Parathyroid adenoma (tissue), 2 donors: ENCODE measurements around the gene P2RX1.

Experiments
- H2AFZ ChIP-seq: fragments of 300-600 bp; sonication (generic); one replicate; pipeline ENCODE4 v1.7.0; 2017; ENCODE audit warnings: antibody characterized with exemption, mild to moderate bottlenecking
- H3K27ac ChIP-seq: fragments of 300-600 bp; sonication (generic); one replicate; pipeline ENCODE4 v1.7.0; 2017
- H3K27me3 ChIP-seq: fragments of 300-600 bp; sonication (generic); one replicate; pipeline ENCODE4 v1.7.0; 2017; ENCODE audit warnings: low read length; ENCODE audit not compliant: control insufficient read depth, insufficient read depth
- H3K36me3 ChIP-seq: fragments of 300-600 bp; sonication (generic); one replicate; pipeline ENCODE4 v1.7.0; 2017; ENCODE audit warnings: low read length; ENCODE audit not compliant: control insufficient read depth, insufficient read depth
- H3K4me1 ChIP-seq: fragments of 300-600 bp; sonication (generic); one replicate; pipeline ENCODE4 v1.7.0; 2017; ENCODE audit warnings: control low read depth
- H3K4me2 ChIP-seq: fragments of 300-600 bp; sonication (generic); one replicate; pipeline ENCODE4 v1.7.0; 2017; ENCODE audit warnings: low read length
- H3K4me3 ChIP-seq: fragments of 300-600 bp; sonication (generic); one replicate; pipeline ENCODE4 v1.7.0; 2017; ENCODE audit warnings: low read depth, low read length
- H3K79me2 ChIP-seq: fragments of 300-600 bp; sonication (generic); one replicate; pipeline ENCODE4 v1.7.0; 2017; ENCODE audit warnings: control low read depth
- H3K9ac ChIP-seq: fragments of 300-600 bp; sonication (generic); one replicate; pipeline ENCODE4 v1.7.0; 2017; ENCODE audit warnings: mild to moderate bottlenecking
- H3K9me3 ChIP-seq: fragments of 300-600 bp; sonication (generic); one replicate; pipeline ENCODE4 v1.7.0; 2017; ENCODE audit warnings: low read length; ENCODE audit not compliant: control insufficient read depth
- CTCF ChIP-seq: fragments of 300-600 bp; sonication (generic); IDR thresholded peaks from one replicate; pipeline ENCODE4 v1.7.0; 2017; ENCODE audit warnings: antibody characterized with exemption, mild to moderate bottlenecking
- donor health status: primary hyperparathyroidism.

The P2RX1 gene

GRCh38 chr17:3882276-3882675 lies 34.0 kb downstream of the P2RX1 start:
- H3K9me3 ChIP-seq = no peaks in the 10 kb centered on the region
- H3K4me3 ChIP-seq = no peak overlapping the region
- H3K27me3 ChIP-seq = no peaks in the 10 kb centered on the region
- H3K79me2 ChIP-seq = no peaks in the 10 kb centered on the region
- no peak overlapping the region for H3K9ac ChIP-seq
- H3K27ac ChIP-seq = no peak overlapping the region
- H3K36me3 ChIP-seq = no peaks in the 10 kb centered on the region
- H3K4me2 ChIP-seq = no peak overlapping the region
- no peaks in the 10 kb centered on the region for H3K4me1 ChIP-seq
- TF ChIP-seq CTCF = no peak
- no peak overlapping the region for H2AFZ ChIP-seq

GRCh38 chr17:3880983-3881382 lies 35.3 kb downstream of the P2RX1 start:
- Histone ChIP-seq H3K36me3 (no peaks in the 10 kb centered on the region), H3K9ac (no peak overlapping the region)

GRCh38 chr17:3879591-3880417 lies 36.5 kb downstream of the P2RX1 start:
- Histone ChIP-seq H3K4me3 (no peak overlapping the region), H3K27ac (no peak overlapping the region), H3K36me3 (no peaks in the 10 kb centered on the region), H3K9ac (no peak overlapping the region), H3K9me3 (no peaks in the 10 kb centered on the region), H3K4me2 (no peak overlapping the region), H3K4me1 (no peaks in the 10 kb centered on the region), H3K27me3 (no peaks in the 10 kb centered on the region), H3K79me2 (no peaks in the 10 kb centered on the region), H2AFZ (no peak overlapping the region)
- TF ChIP-seq CTCF = no peak

More at GRCh38 chr17:3880983-3881382, 35.3 kb downstream of the P2RX1 start:
- H3K4me3 ChIP-seq = no peak overlapping the region
- no peaks in the 10 kb centered on the region for H3K9me3 ChIP-seq
- H3K27ac ChIP-seq = no peak overlapping the region
- TF ChIP-seq CTCF = no peak
- no peaks in the 10 kb centered on the region for H3K27me3 ChIP-seq
- H3K79me2 ChIP-seq = no peaks in the 10 kb centered on the region
- no peak overlapping the region for H2AFZ ChIP-seq
- H3K4me2 ChIP-seq = no peak overlapping the region
- no peaks in the 10 kb centered on the region for H3K4me1 ChIP-seq

- H3K27ac ChIP-seq = no peak overlapping the region
- no peaks in the 10 kb centered on the region for H3K79me2 ChIP-seq
- H3K4me2 ChIP-seq = no peak overlapping the region
- H3K4me1 ChIP-seq = no peaks in the 10 kb centered on the region
- no peaks in the 10 kb centered on the region for H3K27me3 ChIP-seq
- no peak overlapping the region for H3K4me3 ChIP-seq
- no peaks in the 10 kb centered on the region for H3K36me3 ChIP-seq
- no peaks in the 10 kb centered on the region for H3K9me3 ChIP-seq
- H2AFZ ChIP-seq = no peak overlapping the region
- no peak overlapping the region for H3K9ac ChIP-seq
- TF ChIP-seq CTCF = no peak
Measured at GRCh38 chr17:3879186-3879585, 37.1 kb downstream of the P2RX1 start.

GRCh38 chr17:3877220-3877619 lies 39.0 kb downstream of the P2RX1 start:
- H3K27ac ChIP-seq = no peak overlapping the region
- no peak overlapping the region for H3K4me3 ChIP-seq
- H3K27me3 ChIP-seq = no peaks in the 10 kb centered on the region
- no peaks in the 10 kb centered on the region for H3K9me3 ChIP-seq
- no peaks in the 10 kb centered on the region for H3K79me2 ChIP-seq
- no peaks in the 10 kb centered on the region for H3K36me3 ChIP-seq
- no peak for TF ChIP-seq CTCF
- H3K4me1 ChIP-seq = no peaks in the 10 kb centered on the region
- H2AFZ ChIP-seq = no peak overlapping the region
- H3K4me2 ChIP-seq = no peak overlapping the region
- H3K9ac ChIP-seq = no peak overlapping the region
